ENCODE results near the gene SERPINA3. TPM values are rescaled to one million over a fixed set of nuclear protein-coding genes. Genes with fewer than 3 reads are reported as not detected.

The SERPINA3 gene
- total and polyA plus RNA-seq, 2 of the 8 experiments (the other 6 are each of a cell fraction or from before 2014, with no cell fraction given), result not detected

GRCh38 chr14:94628578-94628977 lies 16.4 kb downstream of the SERPINA3 start:
- H3K36me3 ChIP-seq (ENCODE audit: control insufficient read depth in 2 of 4, insufficient read depth in 4 of 4, low read length in 3 of 4), result no peaks in the 10 kb centered on the region
- no peaks in the 10 kb centered on the region for H3K79me1 ChIP-seq (ENCODE audit: low read depth, low read length)
- H2BK5ac ChIP-seq (ENCODE audit: low read depth, low read length), result no peak overlapping the region
- H3K79me2 ChIP-seq (ENCODE audit: control insufficient read depth in 1 of 2, insufficient read depth in 2 of 2, low read length in 2 of 2), result no peaks in the 10 kb centered on the region
- no peak overlapping the region for H3K4me3 ChIP-seq (ENCODE audit: extremely low read depth in 1 of 4, insufficient read depth in 2 of 4, low read depth in 3 of 4, low read length in 4 of 4)
- no peak overlapping the region for H3K18ac ChIP-seq (ENCODE audit: extremely low read depth, low read length)
- CTCF ChIA-PET (ENCODE audit: partially characterized antibody), result interaction anchor here (1.2 kb wide), 2 partner anchors 10 to 67 kb away, joined by 3 to 7 read pairs; no protein-coding TSS in a partner anchor
- H3K9me3 ChIP-seq (ENCODE audit: insufficient read depth in 2 of 2, low read depth in 1 of 2, low read length in 1 of 2), result no peaks in the 10 kb centered on the region
- WGBS, 2 experiments (ENCODE audit: extremely low coverage in 1 of 2, insufficient coverage in 1 of 2, insufficient read length in 1 of 2, insufficient replicate concordance in 2 of 2, low coverage in 1 of 2, low lambda C conversion rate in 2 of 2, missing lambda C conversion rate in 1 of 2), result 93% methylated on average over 5 of the region's 5 CpGs; no CpG with 5 or more reads in 1 of the 2 experiments
- no peak overlapping the region for H4K8ac ChIP-seq (ENCODE audit: extremely low read depth, insufficient read depth, low read length)
- no peaks in the 10 kb centered on the region for H3K27me3 ChIP-seq (replicated peaks in 1 of 4; ENCODE audit: control insufficient read depth in 3 of 4, extremely low read depth in 1 of 4, insufficient read depth in 3 of 4, low read length in 3 of 4)
- no peak overlapping the region for H2BK12ac ChIP-seq (ENCODE audit: low read depth, low read length)
- no peak overlapping the region for H2AK5ac ChIP-seq (ENCODE audit: low read depth, low read length)
- H2BK20ac ChIP-seq (ENCODE audit: low read length), result no peak overlapping the region
- no peak overlapping the region for H3K4me2 ChIP-seq (ENCODE audit: insufficient read depth in 1 of 2, low read depth in 2 of 2, low read length in 2 of 2)
- no peak overlapping the region for H3K23ac ChIP-seq (ENCODE audit: insufficient read length)
- no peak overlapping the region for H2AFZ ChIP-seq (ENCODE audit: low read length)
- no peak overlapping the region for H4K91ac ChIP-seq (replicated peaks; ENCODE audit: insufficient read length, low read length)
- no peaks in the 10 kb centered on the region for H3K23me2 ChIP-seq (ENCODE audit: low read depth, low read length)
- no peak overlapping the region for H3K27ac ChIP-seq (ENCODE audit: low read depth, low read length)
- H4K5ac ChIP-seq (ENCODE audit: insufficient read length, low read depth, low read length), result no peak overlapping the region
- H3K4ac ChIP-seq (replicated peaks; ENCODE audit: insufficient read length, low read depth, low read length), result no peak overlapping the region
- no peak overlapping the region for H3K14ac ChIP-seq (ENCODE audit: insufficient read length)
- no peaks in the 10 kb centered on the region for H4K20me1 ChIP-seq (replicated peaks in 1 of 2; ENCODE audit: control insufficient read depth in 1 of 2, insufficient read depth in 2 of 2, low read length in 2 of 2)
- H2BK15ac ChIP-seq (ENCODE audit: low read length), result no peak overlapping the region
- no peak overlapping the region for H3K56ac ChIP-seq (replicated peaks; ENCODE audit: insufficient read length, low read depth, low read length)
- no peak overlapping the region for H2BK120ac ChIP-seq (replicated peaks; ENCODE audit: low read depth, low read length)
- POLR2A ChIA-PET (ENCODE audit: partially characterized antibody), result no interaction called here
- no peak for FAIRE-seq
- no peaks in the 10 kb centered on the region for H3K4me1 ChIP-seq (replicated peaks in 1 of 4; ENCODE audit: control insufficient read depth in 3 of 4, insufficient read depth in 4 of 4, low read length in 3 of 4)
- H3K9ac ChIP-seq (replicated peaks in 1 of 4; ENCODE audit: extremely low read depth in 1 of 4, low read depth in 3 of 4, low read length in 3 of 4), result no peak overlapping the region
- no peak for DNase-seq (ENCODE audit: low read depth in 1 of 2, low spot score in 2 of 2)
- TF ChIP-seq NANOG (IDR thresholded peaks at IDR 0.05; ENCODE audit: insufficient read depth, low read depth, low read length, poor library complexity, severe bottlenecking), result no peak
- TF ChIP-seq USF2 (IDR thresholded peaks at IDR 0.05; ENCODE audit: low read length), result no peak
- no peak for TF ChIP-seq SP4 (IDR thresholded peaks at IDR 0.05; ENCODE audit: low read length)
- no peak for TF ChIP-seq SIRT6 (IDR thresholded peaks at IDR 0.05; ENCODE audit: low read length)
- no peak for TF ChIP-seq POU5F1 (IDR thresholded peaks at IDR 0.05; ENCODE audit: low read depth, low read length)
- TF ChIP-seq SP1 (IDR thresholded peaks at IDR 0.05; ENCODE audit: low read depth, low read length), result no peak
- no peak for TF ChIP-seq TBP (IDR thresholded peaks at IDR 0.05; ENCODE audit: low read depth, low read length)
- TF ChIP-seq CBX8 (IDR thresholded peaks at IDR 0.05; ENCODE audit: borderline replicate concordance, low read depth, low read length), result no peak
- no peak for TF ChIP-seq CHD2 (IDR thresholded peaks at IDR 0.05; ENCODE audit: low read length)
- no peak for TF ChIP-seq CEBPB (IDR thresholded peaks at IDR 0.05; ENCODE audit: low read depth, low read length)
- TF ChIP-seq JUN (IDR thresholded peaks at IDR 0.05; ENCODE audit: low read depth, low read length), result no peak
- no peak for TF ChIP-seq CBX5 (IDR thresholded peaks at IDR 0.05; ENCODE audit: low read depth, low read length)
- TF ChIP-seq ASH2L (IDR thresholded peaks at IDR 0.05; ENCODE audit: low read length), result no peak
- no peak for TF ChIP-seq FOSL1 (IDR thresholded peaks at IDR 0.05; ENCODE audit: insufficient read depth, low read depth, low read length)
